Fibroblast of lung (primary cell): ENCODE data around the gene S100A1.

Experiments
- EZH2 ChIP-seq: IDR thresholded peaks from 2 replicates; pipeline ENCODE4 v1.5.1; 2012; ENCODE audit warnings: low read length, control low read depth, mild to moderate bottlenecking; ENCODE audit errors: missing control alignments
- TF ChIP-seq, protein P1 (sequence below), 2 donors: IDR thresholded peaks in 1 of 2; conservative IDR thresholded peaks in 1 of 2; 1 replicate in 1 of 2; 2 replicates in 1 of 2; pipeline ENCODE4 v1.5.1; 2011 to 2012; ENCODE audit warnings: low read length in 2 of 2, control low read depth in 1 of 2, inconsistent platforms in 1 of 2, low read depth in 1 of 2, mild to moderate bottlenecking in 1 of 2

DNA sequence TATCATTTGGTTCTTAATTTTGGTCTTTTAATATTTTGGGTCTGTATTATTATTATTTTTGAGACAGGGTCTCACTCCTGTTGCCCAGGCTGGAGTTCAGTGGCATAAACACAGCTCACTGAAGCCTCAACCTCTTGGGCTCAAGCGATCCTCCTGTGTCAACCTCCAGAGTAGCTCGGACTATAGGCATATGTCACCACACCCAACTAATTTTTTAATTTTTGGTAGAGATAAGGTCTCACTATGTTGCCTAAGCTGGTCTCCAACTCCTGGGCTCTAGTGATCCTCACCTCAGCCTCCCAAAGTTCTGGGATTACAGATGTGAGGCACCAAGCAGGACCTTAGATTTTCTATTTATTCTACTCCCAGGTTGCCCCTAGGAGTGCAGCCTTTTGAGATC, 45.3 kb downstream of the S100A1 start:
- TF ChIP-seq, protein P1, sequence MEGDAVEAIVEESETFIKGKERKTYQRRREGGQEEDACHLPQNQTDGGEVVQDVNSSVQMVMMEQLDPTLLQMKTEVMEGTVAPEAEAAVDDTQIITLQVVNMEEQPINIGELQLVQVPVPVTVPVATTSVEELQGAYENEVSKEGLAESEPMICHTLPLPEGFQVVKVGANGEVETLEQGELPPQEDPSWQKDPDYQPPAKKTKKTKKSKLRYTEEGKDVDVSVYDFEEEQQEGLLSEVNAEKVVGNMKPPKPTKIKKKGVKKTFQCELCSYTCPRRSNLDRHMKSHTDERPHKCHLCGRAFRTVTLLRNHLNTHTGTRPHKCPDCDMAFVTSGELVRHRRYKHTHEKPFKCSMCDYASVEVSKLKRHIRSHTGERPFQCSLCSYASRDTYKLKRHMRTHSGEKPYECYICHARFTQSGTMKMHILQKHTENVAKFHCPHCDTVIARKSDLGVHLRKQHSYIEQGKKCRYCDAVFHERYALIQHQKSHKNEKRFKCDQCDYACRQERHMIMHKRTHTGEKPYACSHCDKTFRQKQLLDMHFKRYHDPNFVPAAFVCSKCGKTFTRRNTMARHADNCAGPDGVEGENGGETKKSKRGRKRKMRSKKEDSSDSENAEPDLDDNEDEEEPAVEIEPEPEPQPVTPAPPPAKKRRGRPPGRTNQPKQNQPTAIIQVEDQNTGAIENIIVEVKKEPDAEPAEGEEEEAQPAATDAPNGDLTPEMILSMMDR (conservative IDR thresholded peaks at IDR 0.05 in 1 of 2, IDR thresholded peaks at IDR 0.05 in 1 of 2; ENCODE audit: low read depth in 1 of 2, low read length in 2 of 2): no peak
- no peak for TF ChIP-seq EZH2
